Bronchial epithelial cell (primary cell): ENCODE measurements around the gene MCAM. TPM values are rescaled to one million over a fixed set of nuclear protein-coding genes. Genes with fewer than 3 reads are reported as not detected.
A peak's percentile ranks its signal among the peaks of the same experiment; 100 is the strongest.

Experiments used
- DNase-seq: peaks from one replicate; pipeline ENCODE4 v3.0.0-alpha.2; 2010; ENCODE audit warnings: low read depth
- FAIRE-seq: peaks from 2 replicates; lab custom pipeline; 2011; peaks lifted over from hg19 to GRCh38; lab: Jason Lieb, UNC
- H3K27me3 ChIP-seq: 2 replicates; pipeline ENCODE4 v1.5.1; 2011; ENCODE audit warnings: low read length; ENCODE audit not compliant: control insufficient read depth, insufficient read depth
- H3K36me3 ChIP-seq: 2 replicates; pipeline ENCODE4 v1.5.1; 2011; ENCODE audit warnings: low read length; ENCODE audit not compliant: control insufficient read depth, insufficient read depth
- H3K4me3 ChIP-seq: 2 replicates; pipeline ENCODE4 v1.5.1; 2011; ENCODE audit warnings: mild to moderate bottlenecking, low read depth, low read length, control low read depth
- total RNA-seq: library from RNA; depleted of rRNA; stranded (reverse); fragments of >200 nt; gene quantifications from 2 replicates; pipeline ENCODE4 v1.2.1, GENCODE V29; 2014
- TF ChIP-seq, protein P1 (sequence below): IDR thresholded peaks from 2 replicates; pipeline ENCODE4 v1.5.1; 2011; ENCODE audit warnings: mild to moderate bottlenecking, moderate library complexity, low read length, control low read depth, inconsistent platforms; ENCODE audit not compliant: insufficient read depth, severe bottlenecking

Gene MCAM, protein sequence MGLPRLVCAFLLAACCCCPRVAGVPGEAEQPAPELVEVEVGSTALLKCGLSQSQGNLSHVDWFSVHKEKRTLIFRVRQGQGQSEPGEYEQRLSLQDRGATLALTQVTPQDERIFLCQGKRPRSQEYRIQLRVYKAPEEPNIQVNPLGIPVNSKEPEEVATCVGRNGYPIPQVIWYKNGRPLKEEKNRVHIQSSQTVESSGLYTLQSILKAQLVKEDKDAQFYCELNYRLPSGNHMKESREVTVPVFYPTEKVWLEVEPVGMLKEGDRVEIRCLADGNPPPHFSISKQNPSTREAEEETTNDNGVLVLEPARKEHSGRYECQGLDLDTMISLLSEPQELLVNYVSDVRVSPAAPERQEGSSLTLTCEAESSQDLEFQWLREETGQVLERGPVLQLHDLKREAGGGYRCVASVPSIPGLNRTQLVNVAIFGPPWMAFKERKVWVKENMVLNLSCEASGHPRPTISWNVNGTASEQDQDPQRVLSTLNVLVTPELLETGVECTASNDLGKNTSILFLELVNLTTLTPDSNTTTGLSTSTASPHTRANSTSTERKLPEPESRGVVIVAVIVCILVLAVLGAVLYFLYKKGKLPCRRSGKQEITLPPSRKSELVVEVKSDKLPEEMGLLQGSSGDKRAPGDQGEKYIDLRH
- 25.7 and 36.3 TPM in 2 replicates for total RNA-seq

DNA sequence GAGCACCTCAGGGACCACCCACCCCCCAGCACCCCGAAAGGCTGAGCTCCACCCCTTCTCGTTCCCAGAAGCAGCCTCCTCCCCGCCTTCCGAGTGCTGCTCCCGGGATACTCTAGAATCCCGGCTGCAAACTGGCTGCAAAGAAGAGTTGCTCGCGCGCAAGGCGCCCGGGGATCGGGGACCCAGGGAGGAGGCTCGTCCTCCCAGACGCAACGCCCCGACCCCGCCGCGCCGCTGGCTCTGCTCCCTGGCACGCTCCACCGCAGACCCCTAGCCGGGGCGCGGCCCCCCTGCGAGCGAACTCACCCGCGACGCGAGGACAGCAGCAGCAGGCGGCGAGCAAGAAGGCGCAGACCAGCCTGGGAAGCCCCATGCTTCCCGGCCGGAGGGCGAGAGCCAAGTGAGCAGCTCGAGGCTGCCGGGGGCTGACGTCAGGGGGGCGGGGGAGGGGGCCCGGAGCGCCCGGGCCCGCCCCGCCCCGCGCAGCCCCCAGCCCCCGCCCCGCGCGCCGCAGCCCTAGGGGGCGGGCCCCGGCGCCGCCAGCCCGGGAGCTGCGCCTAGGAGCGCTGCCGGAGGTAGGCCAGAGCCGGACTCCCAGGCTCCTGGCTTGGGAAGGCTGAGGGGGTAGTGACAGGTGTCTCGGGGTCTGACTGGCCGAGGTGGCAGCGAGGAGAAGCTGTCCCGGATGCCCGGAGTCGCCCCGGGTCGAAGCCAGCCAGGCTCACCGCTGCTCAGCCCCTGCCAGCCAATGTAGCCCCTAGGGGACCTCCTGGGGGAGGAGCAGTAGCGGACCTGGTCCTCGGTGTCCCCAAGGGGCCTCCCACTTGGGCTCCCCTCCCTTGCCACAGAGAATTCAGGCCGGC lies at the start of gene MCAM:
TSS of gene MCAM (minus strand) at position 402 of the 863 bp plus-strand sequence. CDS start at position 373, 29 bp downstream.
- peaks cover 10% of the 10 kb centered on the region for H3K36me3 ChIP-seq
- FAIRE-seq = no peak

DNA sequence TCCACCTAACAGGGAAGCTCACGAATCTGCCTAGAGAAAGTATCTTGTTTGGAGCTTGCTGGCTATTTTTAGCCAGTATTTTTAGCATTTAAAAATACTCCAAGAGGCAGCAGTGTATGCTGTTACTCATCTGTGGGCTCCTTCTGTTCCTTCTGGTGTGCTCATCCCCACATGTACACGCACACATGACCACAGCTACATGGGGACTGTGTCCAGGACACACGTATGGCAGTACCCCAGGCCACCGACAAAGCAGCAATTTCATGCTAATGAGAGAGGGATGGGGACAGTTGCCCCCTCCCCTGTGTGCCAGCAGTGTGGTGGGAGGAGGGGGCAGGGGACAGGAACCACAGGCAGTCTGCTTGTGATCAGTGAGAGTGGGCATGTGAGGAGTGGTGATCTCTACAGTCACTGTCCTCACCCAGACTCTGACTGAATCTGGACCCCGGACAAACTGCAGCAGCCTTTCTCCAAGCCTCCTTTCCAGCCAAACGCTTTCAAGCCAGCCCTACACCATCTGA lies 48.2 kb upstream of the MCAM start:
- TF ChIP-seq, protein P1, sequence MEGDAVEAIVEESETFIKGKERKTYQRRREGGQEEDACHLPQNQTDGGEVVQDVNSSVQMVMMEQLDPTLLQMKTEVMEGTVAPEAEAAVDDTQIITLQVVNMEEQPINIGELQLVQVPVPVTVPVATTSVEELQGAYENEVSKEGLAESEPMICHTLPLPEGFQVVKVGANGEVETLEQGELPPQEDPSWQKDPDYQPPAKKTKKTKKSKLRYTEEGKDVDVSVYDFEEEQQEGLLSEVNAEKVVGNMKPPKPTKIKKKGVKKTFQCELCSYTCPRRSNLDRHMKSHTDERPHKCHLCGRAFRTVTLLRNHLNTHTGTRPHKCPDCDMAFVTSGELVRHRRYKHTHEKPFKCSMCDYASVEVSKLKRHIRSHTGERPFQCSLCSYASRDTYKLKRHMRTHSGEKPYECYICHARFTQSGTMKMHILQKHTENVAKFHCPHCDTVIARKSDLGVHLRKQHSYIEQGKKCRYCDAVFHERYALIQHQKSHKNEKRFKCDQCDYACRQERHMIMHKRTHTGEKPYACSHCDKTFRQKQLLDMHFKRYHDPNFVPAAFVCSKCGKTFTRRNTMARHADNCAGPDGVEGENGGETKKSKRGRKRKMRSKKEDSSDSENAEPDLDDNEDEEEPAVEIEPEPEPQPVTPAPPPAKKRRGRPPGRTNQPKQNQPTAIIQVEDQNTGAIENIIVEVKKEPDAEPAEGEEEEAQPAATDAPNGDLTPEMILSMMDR = no peak
- no peak for FAIRE-seq
- Histone ChIP-seq H3K36me3 (no peaks in the 10 kb centered on the region), H3K4me3 (no peak overlapping the region), H3K27me3 (no peaks in the 10 kb centered on the region)
- no peak for DNase-seq

More for the DNA sequence above, at the start of gene MCAM:
- DNase-seq = no peak
- H3K27me3 ChIP-seq = no peaks in the 10 kb centered on the region
- TF ChIP-seq, protein P1 = no peak
- peak within 1 kb of the TSS; percentile 51 for H3K4me3 ChIP-seq

DNA sequence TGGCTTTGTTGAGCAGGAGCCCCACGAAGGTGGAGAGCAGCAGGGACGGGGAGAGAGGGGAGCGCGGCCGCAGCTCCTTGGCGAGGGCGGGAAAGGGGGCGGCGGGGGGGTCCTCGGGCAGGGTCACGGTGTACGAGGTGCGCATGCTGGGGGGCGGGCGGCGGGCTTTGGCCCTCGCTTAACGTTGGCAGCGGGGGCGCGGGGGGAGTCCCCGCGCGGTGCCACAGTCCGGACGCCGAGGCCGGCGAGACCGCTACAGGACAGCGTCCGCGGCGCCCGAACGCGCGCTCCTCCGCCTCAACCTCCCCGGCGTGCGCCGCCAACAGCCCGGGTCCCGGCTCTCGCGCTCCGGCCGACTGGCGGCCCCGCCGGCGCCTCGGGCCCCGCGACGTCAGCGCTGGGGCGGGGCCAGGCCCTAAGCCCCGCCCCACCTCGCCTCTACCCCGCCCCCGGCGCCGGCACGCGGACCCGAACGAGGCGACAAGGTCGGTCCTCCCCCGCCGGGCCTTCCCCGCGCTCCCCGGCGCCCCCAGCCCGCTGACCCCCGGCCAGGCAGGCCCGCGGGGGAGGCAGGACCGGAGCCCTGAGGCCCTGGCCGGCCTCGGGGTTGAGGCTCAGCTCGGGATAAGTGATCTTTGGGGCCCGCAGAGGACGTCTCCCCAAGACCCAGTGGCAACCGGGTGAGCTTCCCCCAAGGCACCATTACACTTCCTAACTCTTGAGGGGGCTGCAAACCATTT lies 47.1 kb upstream of the MCAM start:
- TF ChIP-seq, protein P1 = no peak
- H3K4me3 ChIP-seq = peak overlapping the region; percentile 43
- H3K36me3 ChIP-seq = no peaks in the 10 kb centered on the region
- no peak for FAIRE-seq
- no peak for DNase-seq
- H3K27me3 ChIP-seq = no peaks in the 10 kb centered on the region

DNA sequence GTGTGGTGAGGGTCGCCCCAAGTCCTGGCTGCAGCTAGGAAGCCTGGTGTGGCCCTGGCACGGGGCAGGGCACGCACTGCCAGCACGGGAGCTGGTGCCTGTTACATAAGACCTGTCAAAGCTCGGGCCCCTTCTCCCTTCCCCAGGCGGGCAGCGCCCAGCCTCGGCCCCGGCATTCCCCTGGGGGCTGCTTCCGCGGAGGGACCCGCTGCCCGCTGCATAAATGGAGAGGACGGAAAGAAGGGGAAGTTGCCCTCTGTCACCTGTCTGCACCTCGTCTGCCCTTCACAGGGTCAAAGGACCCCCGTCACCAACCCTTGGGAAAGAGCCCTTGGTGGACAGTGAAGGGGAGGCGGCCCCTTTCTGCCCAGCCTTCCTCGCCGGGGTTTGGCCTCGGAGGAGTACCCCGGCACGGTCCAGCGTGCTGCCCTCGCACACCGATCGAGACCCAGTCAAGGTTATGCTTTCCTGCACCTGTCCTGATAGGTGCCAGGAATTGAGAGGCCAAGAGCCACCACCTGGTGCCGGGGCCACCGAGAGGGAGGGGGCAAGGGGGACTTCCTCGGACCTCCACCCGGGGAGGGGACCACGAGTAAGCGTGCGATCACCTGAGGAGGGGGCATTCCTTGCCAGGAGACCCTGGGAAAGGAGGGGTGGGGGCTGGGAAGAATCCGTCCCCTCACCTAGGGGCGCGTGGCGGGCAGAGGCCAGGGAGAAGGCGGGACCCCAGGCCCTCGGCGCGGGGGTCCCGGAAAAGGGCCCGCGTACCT lies 46.3 kb upstream of the MCAM start:
- H3K27me3 ChIP-seq = no peaks in the 10 kb centered on the region
- H3K4me3 ChIP-seq = peak overlapping the region; percentile 43
- no peak for DNase-seq
- TF ChIP-seq, protein P1 = no peak
- no peak for FAIRE-seq
- H3K36me3 ChIP-seq = no peaks in the 10 kb centered on the region
